ENCODE measurements around the gene GRK6.
A peak's percentile ranks its signal among the peaks of the same experiment; 100 is the strongest.

GRK6 gene

GRCh38 chr5:177421062-177421798 lies 5.2 kb upstream of the GRK6 start:
- no peak overlapping the region for H3K4me3 ChIP-seq (ENCODE audit: low read length)
- DNase-seq (ENCODE audit: low read depth, low spot score) = no peak

- no peak for DNase-seq (ENCODE audit: low read depth, low spot score)
- no peak overlapping the region for H3K4me3 ChIP-seq (ENCODE audit: low read length)
Measured at GRCh38 chr5:177423671-177424070, 2.8 kb upstream of the GRK6 start.

GRCh38 chr5:177425196-177425800 lies 1.2 kb upstream of the GRK6 start:
- peak overlapping the region; percentile 69 for H3K4me3 ChIP-seq (ENCODE audit: low read length)
- no peak for DNase-seq (ENCODE audit: low read depth, low spot score)

- peak; percentile 100 for DNase-seq (ENCODE audit: low read depth, low spot score)
- peak overlapping the region; percentile 69 for H3K4me3 ChIP-seq (ENCODE audit: low read length)
Measured at GRCh38 chr5:177425801-177426565, 493 bp upstream of the GRK6 start.

GRCh38 chr5:177427211-177427822 lies 841 bp downstream of the GRK6 start:
- DNase-seq (ENCODE audit: low read depth, low spot score) = no peak
- H3K4me3 ChIP-seq (ENCODE audit: low read length) = peak overlapping the region; percentile 79

- H3K4me3 ChIP-seq (ENCODE audit: low read length) = peak overlapping the region; percentile 79
- no peak for DNase-seq (ENCODE audit: low read depth, low spot score)
Measured at GRCh38 chr5:177427919-177428573, 1.6 kb downstream of the GRK6 start.

- peak overlapping the region; percentile 79 for H3K4me3 ChIP-seq (ENCODE audit: low read length)
- no peak for DNase-seq (ENCODE audit: low read depth, low spot score)
Measured at GRCh38 chr5:177428574-177429217, 2.2 kb downstream of the GRK6 start.

- DNase-seq (ENCODE audit: low read depth, low spot score) = peak; percentile 95
- H3K4me3 ChIP-seq (ENCODE audit: low read length) = peak overlapping the region; percentile 79
Measured at GRCh38 chr5:177429248-177430040, 3.0 kb downstream of the GRK6 start.

- DNase-seq (ENCODE audit: low read depth, low spot score) = no peak
- peak overlapping the region; percentile 50; the same call in 1 of the 2 replicates for H3K4me3 ChIP-seq (ENCODE audit: low read length)
Measured at GRCh38 chr5:177430140-177430951, 3.9 kb downstream of the GRK6 start.

- DNase-seq (ENCODE audit: low read depth, low spot score) = no peak
- H3K4me3 ChIP-seq (ENCODE audit: low read length) = peak overlapping the region; percentile 50
Measured at GRCh38 chr5:177430972-177431316, 4.5 kb downstream of the GRK6 start.

- peak; percentile 93 for DNase-seq (ENCODE audit: low read depth, low spot score)
- H3K4me3 ChIP-seq (ENCODE audit: low read length) = peak overlapping the region; percentile 50
Measured at GRCh38 chr5:177431317-177432142, 5.1 kb downstream of the GRK6 start.

- no peak for DNase-seq (ENCODE audit: low read depth, low spot score)
- H3K4me3 ChIP-seq (ENCODE audit: low read length) = peak overlapping the region; percentile 50
Measured at GRCh38 chr5:177432143-177432838, 5.8 kb downstream of the GRK6 start.

- no peak overlapping the region; the same call in 1 of the 2 replicates for H3K4me3 ChIP-seq (ENCODE audit: low read length)
- DNase-seq (ENCODE audit: low read depth, low spot score) = no peak
Measured at GRCh38 chr5:177432839-177433657, 6.6 kb downstream of the GRK6 start.

- H3K4me3 ChIP-seq (ENCODE audit: low read length) = no peak overlapping the region
- DNase-seq (ENCODE audit: low read depth, low spot score) = no peak
Measured at GRCh38 chr5:177433658-177434217, 7.3 kb downstream of the GRK6 start.

GRCh38 chr5:177434437-177434836 lies 8.0 kb downstream of the GRK6 start:
- no peak overlapping the region for H3K4me3 ChIP-seq (ENCODE audit: low read length)
- DNase-seq (ENCODE audit: low read depth, low spot score) = no peak
